ENCODE results near the gene SIM2.

SIM2 gene

DNA sequence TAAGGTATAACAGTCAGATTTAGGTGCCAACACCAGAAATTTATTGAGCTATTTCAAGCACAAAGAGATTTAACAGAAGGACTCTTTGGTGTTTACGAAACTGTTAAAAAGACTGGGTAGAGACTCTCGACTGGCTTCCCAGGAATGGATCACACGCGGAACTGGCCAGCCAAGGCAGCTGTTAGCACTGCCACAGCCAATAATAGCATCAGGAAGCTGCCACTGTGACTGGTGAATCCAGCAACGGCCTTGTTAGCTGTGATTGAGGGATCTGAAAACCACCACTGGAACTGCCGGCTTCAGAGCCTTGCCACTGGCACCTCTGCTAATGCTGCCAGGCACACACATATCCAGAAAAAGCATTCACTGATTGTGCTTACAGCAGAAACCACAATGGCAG is 10.6 kb upstream of the SIM2 start:
- FAIRE-seq = no peak

DNA sequence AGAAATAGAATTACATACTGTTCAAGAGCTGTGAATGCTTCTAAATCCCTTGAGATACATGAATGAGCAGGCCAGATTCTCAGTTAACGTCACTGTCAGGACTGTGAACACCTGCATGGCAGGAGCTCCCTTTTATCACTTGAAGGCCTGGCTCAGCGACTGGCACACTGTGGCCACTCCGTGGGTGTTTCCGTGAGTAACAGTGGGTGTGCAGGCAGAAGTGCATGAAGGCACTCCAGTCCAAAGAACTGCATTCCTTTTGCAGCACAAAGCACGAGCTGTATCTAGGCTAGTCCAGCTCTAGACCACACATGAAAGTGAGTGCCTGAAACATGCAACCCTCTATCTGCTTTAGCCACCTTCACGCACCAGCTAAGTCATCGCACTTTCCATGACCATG is 9.6 kb upstream of the SIM2 start:
- FAIRE-seq = no peak

DNA sequence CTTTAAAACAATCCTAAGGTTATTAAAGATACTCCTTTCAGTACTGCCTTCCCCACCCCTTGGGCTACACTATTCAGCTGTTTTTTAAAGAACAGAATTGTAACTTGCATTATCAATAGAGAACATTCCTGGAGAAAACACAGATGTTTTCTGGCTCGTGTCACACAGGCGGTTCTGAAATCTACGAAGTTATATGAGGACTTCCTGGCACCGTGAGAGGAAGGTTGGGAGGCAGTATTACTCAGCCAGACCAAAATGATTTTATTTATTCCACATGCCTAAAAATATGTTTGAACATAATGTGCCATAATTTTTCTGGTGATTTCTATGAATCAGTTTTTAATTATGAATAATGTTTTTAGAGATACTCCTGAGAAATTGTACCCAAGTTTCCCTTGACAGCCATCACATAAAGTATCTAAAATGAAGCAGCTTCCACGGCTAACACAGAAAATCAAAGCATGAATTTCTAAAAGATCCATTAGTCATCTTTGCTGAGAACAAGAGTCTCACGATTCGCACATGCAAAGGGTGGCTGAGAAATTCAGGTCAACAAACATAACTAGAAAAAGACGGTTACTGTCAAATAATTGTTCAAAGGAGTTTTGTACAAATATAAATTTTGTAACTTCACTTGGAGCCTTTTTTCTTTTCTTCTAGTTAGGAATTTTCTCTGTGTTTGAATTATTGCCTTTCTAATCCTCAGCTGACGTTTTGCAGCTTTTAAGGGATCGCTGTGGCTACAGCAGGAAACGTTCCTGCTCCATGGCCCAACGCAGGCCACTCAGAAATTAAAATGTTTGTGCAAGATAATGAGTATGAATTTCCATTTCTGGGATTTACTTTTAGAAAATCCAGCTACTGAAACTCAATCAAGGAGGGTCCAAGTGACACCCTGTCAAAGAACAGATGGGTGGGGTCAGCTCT is 8.0 kb upstream of the SIM2 start:
- no peak for FAIRE-seq

DNA sequence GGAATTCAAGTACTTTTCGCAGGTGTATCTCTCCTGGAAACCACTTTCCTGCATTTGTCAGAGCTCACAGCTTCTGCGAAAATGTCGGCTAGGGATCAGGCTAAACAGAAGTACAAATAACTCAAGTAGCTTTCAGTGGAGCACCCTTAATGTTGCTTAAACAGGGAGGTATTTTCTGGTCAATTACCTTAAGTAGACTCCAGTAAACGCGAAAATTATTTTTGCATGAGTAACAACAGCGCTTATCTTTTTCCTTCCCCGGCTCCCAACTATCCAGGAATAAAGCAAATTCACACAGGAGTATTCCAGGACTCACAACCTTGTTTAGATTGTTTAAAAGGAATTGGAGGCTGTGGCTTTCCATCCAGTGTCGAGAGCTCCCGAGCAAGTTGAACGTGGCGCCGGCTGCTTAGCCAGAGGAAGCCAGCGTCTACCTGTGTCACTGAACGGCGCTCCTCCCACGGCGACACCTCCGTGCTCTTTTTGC is 7.3 kb upstream of the SIM2 start:
- no peak for FAIRE-seq

- no peak for FAIRE-seq
Measured at GRCh38 chr21:36692114-36692834, 6.6 kb upstream of the SIM2 start.

GRCh38 chr21:36692835-36693488 is 6.0 kb upstream of the SIM2 start:
- FAIRE-seq = no peak

GRCh38 chr21:36693489-36694030 is 5.4 kb upstream of the SIM2 start:
- FAIRE-seq = no peak

GRCh38 chr21:36694031-36694515 is 4.8 kb upstream of the SIM2 start:
- no peak for FAIRE-seq

DNA sequence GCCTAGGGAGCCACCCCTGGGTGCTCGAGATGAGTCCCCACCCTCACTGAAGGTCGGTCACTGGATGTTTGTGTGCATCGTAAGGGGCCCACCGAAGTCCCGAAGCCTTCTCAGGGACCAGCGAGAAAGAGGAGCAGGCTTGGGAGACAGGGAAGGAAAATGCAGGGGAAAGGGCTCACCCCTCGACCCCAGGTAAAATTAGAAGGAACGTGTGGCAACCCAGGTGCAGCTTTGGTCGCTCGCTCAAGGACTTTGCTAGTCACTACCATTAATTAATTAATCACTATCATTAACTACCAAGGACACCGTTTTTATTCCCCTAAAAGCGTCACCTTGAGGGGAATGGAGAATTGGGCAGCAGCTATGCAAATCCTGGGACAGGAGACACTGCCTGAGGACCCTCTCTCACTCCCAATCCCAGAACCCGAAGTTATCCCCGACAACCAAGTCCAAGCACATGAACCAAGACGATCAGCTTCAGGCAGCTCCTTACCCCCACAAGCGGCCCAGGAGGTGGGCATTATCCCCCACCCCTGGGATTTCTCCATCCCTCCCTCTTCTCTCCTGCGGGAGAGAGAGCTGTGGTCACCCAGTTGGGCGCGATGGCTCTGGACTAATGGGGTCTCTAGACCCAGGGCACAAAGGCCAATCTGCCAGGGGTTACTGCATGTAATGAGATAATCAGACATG is 4.2 kb upstream of the SIM2 start:
- FAIRE-seq = no peak

GRCh38 chr21:36695283-36695634 is 3.7 kb upstream of the SIM2 start:
- no peak for FAIRE-seq

- no peak for FAIRE-seq
Measured at GRCh38 chr21:36695671-36696389, 3.1 kb upstream of the SIM2 start.

DNA sequence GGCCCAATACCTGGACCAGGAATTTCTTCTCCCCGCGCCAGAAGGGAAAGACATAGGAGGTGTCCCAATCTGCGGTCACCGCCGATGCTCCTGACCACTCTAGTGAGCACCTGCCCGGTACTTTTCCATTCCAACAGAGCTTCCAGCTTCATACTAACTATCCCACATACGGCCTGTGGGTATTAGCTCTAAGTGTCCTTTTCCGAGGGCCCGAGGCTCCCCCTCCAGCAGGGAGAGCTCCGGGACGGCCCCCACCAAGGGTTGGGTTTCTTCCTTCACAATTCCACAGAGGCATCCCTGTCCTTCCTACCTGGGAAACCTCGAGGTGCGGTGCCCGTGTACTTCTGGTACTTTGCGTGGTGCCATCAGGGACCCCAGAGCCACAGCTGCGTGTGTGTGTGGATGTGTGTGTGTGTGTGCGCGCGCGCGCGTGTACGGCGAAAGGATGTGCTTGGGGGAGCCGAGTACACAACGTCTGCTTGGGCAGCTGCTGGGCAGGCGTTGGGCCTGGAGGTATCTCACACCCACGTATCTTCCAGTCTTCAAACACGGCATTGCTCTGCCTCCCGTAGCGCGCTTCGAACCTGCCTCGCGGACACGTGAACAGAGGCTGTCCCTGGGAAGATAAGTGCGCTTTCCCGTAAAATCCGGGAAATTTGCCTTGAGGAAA is 2.4 kb upstream of the SIM2 start:
- FAIRE-seq = no peak

DNA sequence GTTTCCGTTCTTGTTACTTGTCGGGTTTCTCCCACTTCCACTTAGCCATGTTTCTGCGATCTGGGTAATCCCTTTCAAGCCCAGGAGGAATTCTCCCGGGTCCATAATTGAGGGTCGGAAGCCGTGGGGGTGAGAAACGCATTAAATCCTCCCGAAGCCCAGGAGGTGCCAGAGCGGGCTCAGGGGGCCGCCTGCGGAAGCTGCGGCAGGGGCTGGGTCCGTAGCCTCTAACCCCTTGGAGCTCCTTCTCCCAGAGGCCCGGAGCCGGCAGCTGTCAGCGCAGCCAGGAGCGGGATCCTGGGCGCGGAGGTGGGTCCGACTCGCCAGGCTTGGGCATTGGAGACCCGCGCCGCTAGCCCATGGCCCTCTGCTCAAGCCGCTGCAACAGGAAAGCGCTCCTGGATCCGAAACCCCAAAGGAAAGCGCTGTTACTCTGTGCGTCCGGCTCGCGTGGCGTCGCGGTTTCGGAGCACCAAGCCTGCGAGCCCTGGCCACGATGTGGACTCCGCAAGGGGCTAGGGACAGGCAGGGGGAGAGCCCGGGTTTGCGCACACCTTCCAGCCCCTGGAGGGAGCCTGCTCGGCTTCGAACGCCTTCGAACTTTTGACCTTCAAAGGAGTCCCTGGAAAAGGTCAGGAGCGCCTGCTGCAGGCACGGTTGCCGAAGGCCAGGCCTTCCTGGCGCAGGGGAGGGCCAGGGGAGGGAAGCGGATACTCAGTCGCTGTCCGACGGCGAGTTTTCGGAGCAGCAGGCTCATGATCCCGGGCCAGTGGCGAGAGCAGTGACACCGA is 1.7 kb upstream of the SIM2 start:
- FAIRE-seq = no peak

DNA sequence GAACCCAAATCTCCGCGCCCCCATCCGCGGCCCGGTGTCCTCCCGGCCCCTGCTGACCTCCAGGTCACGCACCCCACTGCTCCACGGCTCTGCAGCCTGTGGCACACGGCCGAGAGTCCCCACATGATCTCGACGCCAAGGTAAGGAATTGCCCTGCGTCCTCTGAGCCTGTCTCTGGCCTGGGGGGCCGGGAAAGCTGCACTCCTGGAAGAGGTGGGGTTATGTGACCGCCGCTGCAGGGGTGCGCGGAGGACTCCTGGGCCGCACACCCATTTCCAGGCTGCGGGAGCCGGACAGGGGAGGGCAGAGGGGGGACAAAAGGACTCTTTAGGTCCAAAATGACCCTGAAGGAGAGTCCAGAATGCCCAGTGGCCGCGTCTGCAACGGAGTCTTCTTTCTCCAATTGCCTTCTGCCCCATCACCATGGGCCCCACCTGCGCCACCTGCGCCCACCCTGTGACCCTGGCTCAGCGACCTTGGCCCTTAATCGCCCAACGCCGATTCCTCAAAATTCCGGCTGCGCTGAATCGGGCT is 997 bp upstream of the SIM2 start:
- FAIRE-seq = no peak

DNA sequence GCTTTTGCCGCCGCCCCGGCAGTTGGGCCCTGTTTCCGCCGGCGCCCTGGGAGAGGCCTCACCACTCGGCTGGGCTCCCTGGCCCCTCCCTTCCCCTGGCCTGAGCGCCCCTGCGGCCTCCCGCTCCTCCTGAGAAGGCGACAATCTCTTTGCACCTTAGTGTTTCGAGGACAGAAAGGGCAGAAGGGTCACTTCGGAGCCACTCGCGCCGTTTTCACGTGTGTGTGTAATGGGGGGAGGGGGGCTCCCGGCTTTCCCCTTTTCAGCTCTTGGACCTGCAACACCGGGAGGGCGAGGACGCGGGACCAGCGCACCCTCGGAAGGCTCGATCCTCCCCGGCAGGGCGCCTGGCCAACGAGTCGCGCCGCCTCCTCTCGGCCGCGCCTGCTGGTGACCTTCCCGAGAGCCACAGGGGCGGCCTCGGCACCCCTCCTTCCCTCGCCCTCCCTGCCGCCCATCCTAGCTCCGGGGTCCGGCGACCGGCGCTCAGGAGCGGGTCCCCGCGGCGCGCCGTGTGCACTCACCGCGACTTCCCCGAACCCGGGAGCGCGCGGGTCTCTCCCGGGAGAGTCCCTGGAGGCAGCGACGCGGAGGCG is 432 bp upstream of the SIM2 start:
- no peak for FAIRE-seq

DNA sequence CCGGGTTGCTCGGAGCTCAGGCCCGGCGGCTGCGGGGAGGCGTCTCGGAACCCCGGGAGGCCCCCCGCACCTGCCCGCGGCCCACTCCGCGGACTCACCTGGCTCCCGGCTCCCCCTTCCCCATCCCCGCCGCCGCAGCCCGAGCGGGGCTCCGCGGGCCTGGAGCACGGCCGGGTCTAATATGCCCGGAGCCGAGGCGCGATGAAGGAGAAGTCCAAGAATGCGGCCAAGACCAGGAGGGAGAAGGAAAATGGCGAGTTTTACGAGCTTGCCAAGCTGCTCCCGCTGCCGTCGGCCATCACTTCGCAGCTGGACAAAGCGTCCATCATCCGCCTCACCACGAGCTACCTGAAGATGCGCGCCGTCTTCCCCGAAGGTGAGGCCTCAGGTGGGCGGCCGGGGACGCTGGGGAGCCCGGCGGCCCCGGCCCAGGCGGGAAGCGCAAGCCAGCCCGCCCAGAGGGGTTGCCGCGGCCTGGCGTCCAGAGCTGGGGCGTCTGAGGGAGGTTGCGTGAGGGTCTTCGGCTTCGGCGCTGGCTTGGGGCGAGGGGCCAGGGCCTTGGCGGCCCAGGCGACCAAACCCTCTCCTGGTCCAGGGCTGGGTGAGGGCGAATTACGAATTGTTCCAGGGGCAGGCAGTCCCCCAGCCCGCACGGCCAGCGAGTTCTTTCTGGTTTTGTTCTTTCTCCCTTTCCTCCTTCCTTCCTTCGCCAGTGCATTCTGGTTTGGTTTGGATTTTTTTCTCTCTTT is 805 bp downstream of the SIM2 start:
- FAIRE-seq = no peak

DNA sequence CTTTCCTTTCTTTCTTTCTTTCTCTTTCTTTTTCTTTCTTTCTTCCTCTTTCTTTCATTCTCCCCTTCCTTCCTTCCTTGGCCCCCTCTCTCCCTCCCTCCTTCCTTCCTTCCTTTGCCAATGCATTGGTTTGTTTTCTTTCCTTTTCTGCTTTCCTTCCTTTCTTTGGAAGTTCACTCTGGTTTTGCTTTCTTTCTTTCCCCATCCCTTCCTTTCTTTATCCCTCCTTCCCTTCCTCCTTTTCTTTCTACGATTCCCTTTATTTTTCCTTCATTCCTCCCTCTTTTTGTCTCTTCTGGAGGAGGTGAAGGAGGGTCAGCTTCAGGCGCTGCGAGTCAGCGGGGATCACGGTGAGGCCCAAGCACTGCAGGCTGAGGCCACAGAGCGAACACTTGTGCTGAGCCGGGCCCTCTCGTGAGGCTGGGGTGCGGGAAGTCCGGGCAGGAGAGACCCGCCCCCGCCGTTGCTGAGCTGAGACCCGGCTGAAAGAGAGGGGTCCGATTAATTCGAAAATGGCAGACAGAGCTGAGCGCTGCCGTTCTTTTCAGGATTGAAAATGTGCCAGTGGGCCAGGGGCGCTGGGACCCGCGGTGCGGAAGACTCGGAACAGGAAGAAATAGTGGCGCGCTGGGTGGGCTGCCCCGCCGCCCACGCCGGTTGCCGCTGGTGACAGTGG is 1.5 kb downstream of the SIM2 start:
- FAIRE-seq = no peak

Data from A204.1 (cell line).